ENCODE results near the gene PARVA.
A peak's percentile ranks its signal among the peaks of the same experiment; 100 is the strongest.

DNA sequence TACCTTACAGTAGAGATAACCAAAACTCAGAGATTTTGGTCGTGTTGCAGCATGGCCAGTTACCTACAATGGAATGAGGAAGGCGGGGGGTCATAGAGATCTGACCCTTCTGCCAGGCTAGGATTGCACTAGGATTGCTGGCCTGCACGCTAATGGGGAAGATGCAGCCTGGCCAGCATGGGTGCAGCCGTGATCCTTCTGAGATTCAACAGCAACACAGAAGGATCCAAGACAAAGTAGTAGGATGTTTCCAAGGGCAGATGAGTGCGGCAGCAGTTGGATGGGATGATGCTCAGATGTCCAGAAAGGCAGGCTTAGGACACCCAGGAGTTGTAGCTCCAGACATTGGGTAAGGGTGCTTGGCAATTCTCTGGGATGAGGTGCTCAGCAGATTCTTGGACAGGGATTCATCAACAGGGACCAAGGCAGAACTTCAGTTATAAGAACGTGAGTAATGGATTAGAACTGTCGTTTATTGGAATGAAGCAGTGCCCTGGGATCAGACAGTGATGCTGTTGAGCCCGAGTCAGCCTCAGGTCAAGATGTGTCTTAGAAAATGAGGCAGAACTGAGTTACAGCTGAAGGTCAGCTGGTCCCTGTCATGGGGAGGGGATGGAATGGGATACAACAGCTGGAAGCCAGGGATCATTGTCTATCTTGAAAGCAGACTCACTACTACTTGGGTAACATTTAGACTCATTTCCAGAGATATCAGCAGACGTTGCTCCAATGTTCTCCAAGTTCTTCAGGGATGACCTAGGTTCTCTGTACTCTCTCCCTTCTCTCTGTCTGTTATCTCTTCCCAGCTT lies 71.0 kb downstream of the PARVA start:
- TF ChIP-seq, protein P1, sequence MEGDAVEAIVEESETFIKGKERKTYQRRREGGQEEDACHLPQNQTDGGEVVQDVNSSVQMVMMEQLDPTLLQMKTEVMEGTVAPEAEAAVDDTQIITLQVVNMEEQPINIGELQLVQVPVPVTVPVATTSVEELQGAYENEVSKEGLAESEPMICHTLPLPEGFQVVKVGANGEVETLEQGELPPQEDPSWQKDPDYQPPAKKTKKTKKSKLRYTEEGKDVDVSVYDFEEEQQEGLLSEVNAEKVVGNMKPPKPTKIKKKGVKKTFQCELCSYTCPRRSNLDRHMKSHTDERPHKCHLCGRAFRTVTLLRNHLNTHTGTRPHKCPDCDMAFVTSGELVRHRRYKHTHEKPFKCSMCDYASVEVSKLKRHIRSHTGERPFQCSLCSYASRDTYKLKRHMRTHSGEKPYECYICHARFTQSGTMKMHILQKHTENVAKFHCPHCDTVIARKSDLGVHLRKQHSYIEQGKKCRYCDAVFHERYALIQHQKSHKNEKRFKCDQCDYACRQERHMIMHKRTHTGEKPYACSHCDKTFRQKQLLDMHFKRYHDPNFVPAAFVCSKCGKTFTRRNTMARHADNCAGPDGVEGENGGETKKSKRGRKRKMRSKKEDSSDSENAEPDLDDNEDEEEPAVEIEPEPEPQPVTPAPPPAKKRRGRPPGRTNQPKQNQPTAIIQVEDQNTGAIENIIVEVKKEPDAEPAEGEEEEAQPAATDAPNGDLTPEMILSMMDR (IDR thresholded peaks at IDR 0.05; ENCODE audit: low read depth, low read length, missing input control): no peak
- peak in 1 of 2 donors; percentile 4 for TF ChIP-seq RAD21 (IDR thresholded peaks at IDR 0.05)
- peak; percentile 56 for TF ChIP-seq NR2F2 (IDR thresholded peaks at IDR 0.05)
- no peak for TF ChIP-seq EGR1 (IDR thresholded peaks at IDR 0.05; ENCODE audit: low read depth in 2 of 2)
- no peak for TF ChIP-seq TAF1 (conservative IDR thresholded peaks at IDR 0.05)
- TF ChIP-seq, protein P2, sequence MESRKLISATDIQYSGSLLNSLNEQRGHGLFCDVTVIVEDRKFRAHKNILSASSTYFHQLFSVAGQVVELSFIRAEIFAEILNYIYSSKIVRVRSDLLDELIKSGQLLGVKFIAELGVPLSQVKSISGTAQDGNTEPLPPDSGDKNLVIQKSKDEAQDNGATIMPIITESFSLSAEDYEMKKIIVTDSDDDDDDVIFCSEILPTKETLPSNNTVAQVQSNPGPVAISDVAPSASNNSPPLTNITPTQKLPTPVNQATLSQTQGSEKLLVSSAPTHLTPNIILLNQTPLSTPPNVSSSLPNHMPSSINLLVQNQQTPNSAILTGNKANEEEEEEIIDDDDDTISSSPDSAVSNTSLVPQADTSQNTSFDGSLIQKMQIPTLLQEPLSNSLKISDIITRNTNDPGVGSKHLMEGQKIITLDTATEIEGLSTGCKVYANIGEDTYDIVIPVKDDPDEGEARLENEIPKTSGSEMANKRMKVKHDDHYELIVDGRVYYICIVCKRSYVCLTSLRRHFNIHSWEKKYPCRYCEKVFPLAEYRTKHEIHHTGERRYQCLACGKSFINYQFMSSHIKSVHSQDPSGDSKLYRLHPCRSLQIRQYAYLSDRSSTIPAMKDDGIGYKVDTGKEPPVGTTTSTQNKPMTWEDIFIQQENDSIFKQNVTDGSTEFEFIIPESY (IDR thresholded peaks at IDR 0.05): no peak
- TF ChIP-seq, protein P3, sequence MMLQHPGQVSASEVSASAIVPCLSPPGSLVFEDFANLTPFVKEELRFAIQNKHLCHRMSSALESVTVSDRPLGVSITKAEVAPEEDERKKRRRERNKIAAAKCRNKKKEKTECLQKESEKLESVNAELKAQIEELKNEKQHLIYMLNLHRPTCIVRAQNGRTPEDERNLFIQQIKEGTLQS (IDR thresholded peaks at IDR 0.05): no peak
- TF ChIP-seq, protein P4, sequence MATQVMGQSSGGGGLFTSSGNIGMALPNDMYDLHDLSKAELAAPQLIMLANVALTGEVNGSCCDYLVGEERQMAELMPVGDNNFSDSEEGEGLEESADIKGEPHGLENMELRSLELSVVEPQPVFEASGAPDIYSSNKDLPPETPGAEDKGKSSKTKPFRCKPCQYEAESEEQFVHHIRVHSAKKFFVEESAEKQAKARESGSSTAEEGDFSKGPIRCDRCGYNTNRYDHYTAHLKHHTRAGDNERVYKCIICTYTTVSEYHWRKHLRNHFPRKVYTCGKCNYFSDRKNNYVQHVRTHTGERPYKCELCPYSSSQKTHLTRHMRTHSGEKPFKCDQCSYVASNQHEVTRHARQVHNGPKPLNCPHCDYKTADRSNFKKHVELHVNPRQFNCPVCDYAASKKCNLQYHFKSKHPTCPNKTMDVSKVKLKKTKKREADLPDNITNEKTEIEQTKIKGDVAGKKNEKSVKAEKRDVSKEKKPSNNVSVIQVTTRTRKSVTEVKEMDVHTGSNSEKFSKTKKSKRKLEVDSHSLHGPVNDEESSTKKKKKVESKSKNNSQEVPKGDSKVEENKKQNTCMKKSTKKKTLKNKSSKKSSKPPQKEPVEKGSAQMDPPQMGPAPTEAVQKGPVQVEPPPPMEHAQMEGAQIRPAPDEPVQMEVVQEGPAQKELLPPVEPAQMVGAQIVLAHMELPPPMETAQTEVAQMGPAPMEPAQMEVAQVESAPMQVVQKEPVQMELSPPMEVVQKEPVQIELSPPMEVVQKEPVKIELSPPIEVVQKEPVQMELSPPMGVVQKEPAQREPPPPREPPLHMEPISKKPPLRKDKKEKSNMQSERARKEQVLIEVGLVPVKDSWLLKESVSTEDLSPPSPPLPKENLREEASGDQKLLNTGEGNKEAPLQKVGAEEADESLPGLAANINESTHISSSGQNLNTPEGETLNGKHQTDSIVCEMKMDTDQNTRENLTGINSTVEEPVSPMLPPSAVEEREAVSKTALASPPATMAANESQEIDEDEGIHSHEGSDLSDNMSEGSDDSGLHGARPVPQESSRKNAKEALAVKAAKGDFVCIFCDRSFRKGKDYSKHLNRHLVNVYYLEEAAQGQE (IDR thresholded peaks at IDR 0.05): no peak
- no peak for TF ChIP-seq YY1 (IDR thresholded peaks at IDR 0.05)
- TF ChIP-seq RXRA (IDR thresholded peaks at IDR 0.05): no peak

Measured in liver (tissue), 3 donors.